Measurements from ENCODE around the gene APPBP2. TPM values are rescaled to one million over a fixed set of nuclear protein-coding genes. Genes with fewer than 3 reads are reported as not detected.

The APPBP2 gene
- total RNA-seq, 1 experiment from 2014 or later, result 33.1 TPM

DNA sequence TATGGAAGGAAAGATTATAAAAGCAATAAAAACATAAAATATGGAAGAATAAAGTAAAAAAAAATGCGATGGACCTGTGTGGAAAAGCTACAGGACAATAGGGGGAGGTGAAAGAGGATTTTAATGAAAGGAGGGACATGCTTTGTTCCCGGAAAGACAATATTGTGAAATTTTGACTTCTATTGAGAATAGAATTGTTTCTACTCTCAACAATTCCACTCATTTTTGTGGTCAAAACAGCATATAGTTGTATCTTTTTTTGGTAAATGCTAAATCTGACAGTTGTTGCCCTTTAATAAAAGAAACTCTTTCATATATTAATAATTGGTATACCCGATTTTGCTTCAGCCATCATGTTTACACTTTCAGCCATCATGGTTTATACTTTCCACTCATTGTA is 22.9 kb upstream of the APPBP2 start:
- H3K27ac Mint-ChIP-seq (ENCODE audit: low read depth, unreplicated experiment), result no peak overlapping the region
- TF ChIP-seq CTCF (IDR thresholded peaks at IDR 0.05; ENCODE audit: unreplicated experiment), result no peak
- POLR2A ChIA-PET, result interaction anchor here (0.7 to 1.6 kb wide), 2 partner anchors 25 to 31 kb away, joined by 4 to 5 read pairs; no protein-coding TSS in a partner anchor
- no TSS peak for BruUV-seq (replicated peaks)
- H3K4me3 Mint-ChIP-seq (ENCODE audit: unreplicated experiment), result no peak overlapping the region
- no peak for DNase-seq (ENCODE audit: unreplicated experiment)
- H3K27me3 Mint-ChIP-seq (ENCODE audit: insufficient read depth, unreplicated experiment), result no peaks in the 10 kb centered on the region
- CTCF ChIA-PET, result no interaction called here
- peaks cover 5% of the 10 kb centered on the region for H3K36me3 Mint-ChIP-seq (ENCODE audit: insufficient read depth, unreplicated experiment)
- no peaks in the 10 kb centered on the region for H3K4me1 Mint-ChIP-seq (ENCODE audit: insufficient read depth, unreplicated experiment)
- H3K9me3 Mint-ChIP-seq (ENCODE audit: unreplicated experiment), result no peaks in the 10 kb centered on the region
- intact Hi-C loops (cut with micrococcal nuclease), result no loop called here

- H3K36me3 Mint-ChIP-seq (ENCODE audit: insufficient read depth, unreplicated experiment), result peaks cover 5% of the 10 kb centered on the region
- no peak for TF ChIP-seq CTCF (IDR thresholded peaks at IDR 0.05; ENCODE audit: unreplicated experiment)
- no TSS peak for BruUV-seq (replicated peaks)
- intact Hi-C loops (cut with micrococcal nuclease), result no loop called here
- ChIA-PET POLR2A (interaction anchor here (0.7 to 2.2 kb wide), 6 partner anchors 8 to 173 kb away, joined by 3 to 5 read pairs (median 3); partner anchors contain the start of gene APPBP2), CTCF (interaction anchor here (1.0 to 1.4 kb wide), 2 partner anchors 24 to 93 kb away, joined by 3 to 4 read pairs; no protein-coding TSS in a partner anchor)
- H3K9me3 Mint-ChIP-seq (ENCODE audit: unreplicated experiment), result no peaks in the 10 kb centered on the region
- H3K4me1 Mint-ChIP-seq (ENCODE audit: insufficient read depth, unreplicated experiment), result no peaks in the 10 kb centered on the region
- H3K27ac Mint-ChIP-seq (ENCODE audit: low read depth, unreplicated experiment), result no peak overlapping the region
- no peak overlapping the region for H3K4me3 Mint-ChIP-seq (ENCODE audit: unreplicated experiment)
- H3K27me3 Mint-ChIP-seq (ENCODE audit: insufficient read depth, unreplicated experiment), result no peaks in the 10 kb centered on the region
- no peak for DNase-seq (ENCODE audit: unreplicated experiment)
Observed at GRCh38 chr17:60545465-60546191, 19.6 kb upstream of the APPBP2 start.

- intact Hi-C loops (cut with micrococcal nuclease), result no loop called here
- TF ChIP-seq CTCF (IDR thresholded peaks at IDR 0.05; ENCODE audit: unreplicated experiment), result no peak
- POLR2A ChIA-PET, result no interaction called here
- DNase-seq (ENCODE audit: unreplicated experiment), result no peak
- CTCF ChIA-PET, result no interaction called here
- Mint-ChIP-seq H3K4me1 (ENCODE audit: insufficient read depth, unreplicated experiment) (peaks cover 5% of the 10 kb centered on the region), H3K4me3 (ENCODE audit: unreplicated experiment) (no peak overlapping the region), H3K9me3 (ENCODE audit: unreplicated experiment) (no peaks in the 10 kb centered on the region), H3K36me3 (ENCODE audit: insufficient read depth, unreplicated experiment) (no peaks in the 10 kb centered on the region), H3K27ac (ENCODE audit: low read depth, unreplicated experiment) (no peak overlapping the region), H3K27me3 (ENCODE audit: insufficient read depth, unreplicated experiment) (no peaks in the 10 kb centered on the region)
- no TSS peak for BruUV-seq (replicated peaks)
Observed at GRCh38 chr17:60542071-60542470, 16.0 kb upstream of the APPBP2 start.

DNA sequence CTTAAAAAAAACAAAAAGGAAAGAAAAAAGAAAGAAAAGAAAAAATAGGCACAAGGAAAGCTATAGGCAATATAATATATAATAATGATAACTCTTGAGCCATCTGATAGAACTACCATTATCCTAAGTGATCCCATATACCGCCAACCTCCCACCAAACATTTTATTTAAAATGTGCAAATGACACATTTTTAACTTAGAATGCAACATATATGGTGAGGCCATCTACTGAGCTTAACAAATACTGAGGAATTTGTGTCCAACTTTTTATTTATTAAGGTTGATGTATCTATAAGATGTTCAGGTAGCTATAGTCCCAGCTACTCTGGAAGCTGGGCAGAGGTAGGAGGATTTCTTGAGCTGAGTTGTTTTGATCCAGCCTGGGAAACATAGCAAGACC is 14.4 kb upstream of the APPBP2 start:
- Mint-ChIP-seq H3K9me3 (ENCODE audit: unreplicated experiment) (no peaks in the 10 kb centered on the region), H3K4me3 (ENCODE audit: unreplicated experiment) (no peak overlapping the region), H3K36me3 (ENCODE audit: insufficient read depth, unreplicated experiment) (no peaks in the 10 kb centered on the region), H3K27me3 (ENCODE audit: insufficient read depth, unreplicated experiment) (no peaks in the 10 kb centered on the region), H3K4me1 (ENCODE audit: insufficient read depth, unreplicated experiment) (peaks cover 9% of the 10 kb centered on the region), H3K27ac (ENCODE audit: low read depth, unreplicated experiment) (no peak overlapping the region)
- no peak for DNase-seq (ENCODE audit: unreplicated experiment)
- no TSS peak for BruUV-seq (replicated peaks)
- ChIA-PET POLR2A (interaction anchor here (0.6 to 1.2 kb wide), 2 partner anchors 10 to 14 kb away, joined by 3 to 4 read pairs; partner anchors contain the start of gene APPBP2), CTCF (interaction anchor here (0.6 to 1.7 kb wide), 7 partner anchors 8 to 383 kb away, joined by 3 to 7 read pairs (median 3); no protein-coding TSS in a partner anchor)
- TF ChIP-seq CTCF (IDR thresholded peaks at IDR 0.05; ENCODE audit: unreplicated experiment), result no peak
- intact Hi-C loops (cut with micrococcal nuclease), result no loop called here

All from MCF 10A (cell line).